K562 (cell line): ENCODE results near the gene SLC27A4. TPM values are rescaled to one million over a fixed set of nuclear protein-coding genes. Genes with fewer than 3 reads are reported as not detected.

ENCODE experiments used
- CBX8 ChIP-seq: fragments of 200-600 bp; sonication (generic); IDR thresholded peaks from 2 replicates; pipeline ENCODE4 v1.6.1; 2012; ENCODE audit warnings: borderline replicate concordance, mixed run types, low read depth, mild to moderate bottlenecking, moderate library complexity, mixed read lengths, low read length, control low read depth, inconsistent platforms; ENCODE audit not compliant: poor library complexity, severe bottlenecking; ENCODE audit errors: extremely low read depth
- CREB1 ChIP-seq, 2 experiments: sonication (generic) in 1 of 2; formaldehyde crosslinking in 1 of 2; IDR thresholded peaks; 2 replicates each; pipeline versions ENCODE4 v1.6.1 to v1.8.0; 2012 to 2022; ENCODE audit warnings: inconsistent platforms in 1 of 2, mild to moderate bottlenecking in 1 of 2, missing genetic modification reagents in 1 of 2, moderate library complexity in 1 of 2
- ELF1 ChIP-seq: fragments of 200-800 bp; sonication (Bioruptor generic); IDR thresholded peaks from 2 replicates; pipeline ENCODE4 v1.6.1; 2016; ENCODE audit warnings: missing genetic modification characterization, missing compliant biosample characterization
- HNRNPK ChIP-seq: fragments of 200-400 bp; formaldehyde crosslinking; IDR thresholded peaks from one replicate; pipeline ENCODE4 v1.6.1; 2018; ENCODE audit warnings: mild to moderate bottlenecking, low read depth, low read length; ENCODE audit not compliant: poor library complexity, severe bottlenecking
- NR4A1 ChIP-seq, 2 experiments: fragments of 250-450 bp in 1 of 2; fragments of 450-650 bp in 1 of 2; sonication (Bioruptor Pico) in 1 of 2; IDR thresholded peaks; 2 replicates each; pipeline versions ENCODE4 v1.4.0 to v1.6.1; 2016 to 2020; ENCODE audit warnings: mild to moderate bottlenecking in 2 of 2, missing compliant biosample characterization in 1 of 2, missing genetic modification characterization in 1 of 2, moderate library complexity in 1 of 2
- RFX7 ChIP-seq: fragments of 250-450 bp; sonication (Bioruptor Pico); IDR thresholded peaks from 2 replicates; pipeline ENCODE4 v1.5.1; 2021; ENCODE audit warnings: mild to moderate bottlenecking
- SMARCC2 ChIP-seq: fragments of 450-650 bp; IDR thresholded peaks from 2 replicates; pipeline ENCODE4 v1.6.1; 2017; ENCODE audit warnings: antibody characterized with exemption, moderate library complexity, mild to moderate bottlenecking, low read depth
- SRF ChIP-seq, 2 experiments: fragments of 250-450, 450-650 bp in 1 of 2; sonication (Bioruptor Pico) in 1 of 2; sonication (generic) in 1 of 2; formaldehyde crosslinking; IDR thresholded peaks; 2 replicates each; pipeline versions ENCODE4 v1.5.0 to v1.5.1; 2020 to 2022; ENCODE audit warnings: mild to moderate bottlenecking in 1 of 2, missing genetic modification reagents in 1 of 2
- SRSF3 ChIP-seq: fragments of 200-400 bp; formaldehyde crosslinking; IDR thresholded peaks from 2 replicates; pipeline ENCODE4 v1.6.1; 2016; ENCODE audit warnings: mild to moderate bottlenecking, low read length, moderate library complexity; ENCODE audit not compliant: insufficient read depth
- WHSC1 ChIP-seq: IDR thresholded peaks from one replicate; pipeline ENCODE4 v1.6.1; 2012; ENCODE audit warnings: low read length, control low read depth, inconsistent platforms
- ZNF561 ChIP-seq: fragments of 450-650 bp; formaldehyde crosslinking; conservative IDR thresholded peaks from 2 replicates; pipeline ENCODE4 v1.4.0; 2020; ENCODE audit warnings: mild to moderate bottlenecking, moderate library complexity
- ZNF77 ChIP-seq: fragments of 250-450 bp; sonication (Bioruptor Pico); IDR thresholded peaks from 2 replicates; pipeline ENCODE4 v1.5.0; 2020
- polyA plus RNA-seq, 8 experiments: library from polyadenylated mRNA; depleted of rRNA in 4 of 8; stranded (reverse) in 5 of 8; unstranded in 3 of 8; fragments of >200 nt; fragmentation: Nextera tagmentation in 2 of 8; fragmentation: Illumina TruSeq in 1 of 8; extraction: Ambion mirVana in 2 of 8; extraction: Trizol in 1 of 8; gene quantifications; 2 replicates each; pipeline versions ENCODE4 v1.2.1 to v1.2.3, GENCODE V29; 2011 to 2014; ENCODE audit warnings: inconsistent platforms in 1 of 8, missing spikeins in 1 of 8
- total RNA-seq, 7 experiments: library from RNA; depleted of rRNA in 6 of 7; stranded (reverse); fragments of >200 nt in 6 of 7; fragmentation: Illumina TruSeq in 2 of 7; extraction: Trizol in 2 of 7; gene quantifications; 2 replicates each; pipeline versions ENCODE4 v1.2.1 to v1.2.3, GENCODE V29; 2011 to 2021; ENCODE audit warnings: low replicate concordance in 1 of 7
- TF ChIP-seq, protein P1 (sequence below), 3 experiments: fragments of 200-800 bp in 1 of 3; fragments of 250-450 bp in 1 of 3; fragments of 450-650 bp in 1 of 3; sonication (Bioruptor Pico) in 1 of 3; sonication (Bioruptor generic) in 1 of 3; formaldehyde crosslinking in 1 of 3; IDR thresholded peaks; 2 replicates each; pipeline versions ENCODE4 v1.6.1 to v1.8.0; 2016 to 2022; ENCODE audit warnings: mild to moderate bottlenecking in 2 of 3, missing genetic modification characterization in 2 of 3, missing compliant biosample characterization in 1 of 3, moderate library complexity in 1 of 3
- TF ChIP-seq, protein P2 (sequence below), 3 experiments: IDR thresholded peaks in 2 of 3; conservative IDR thresholded peaks in 1 of 3; 2 replicates each; pipeline ENCODE4 v1.5.1; 2011 to 2012; ENCODE audit warnings: low read length in 3 of 3, mild to moderate bottlenecking in 3 of 3, control low read depth in 2 of 3, improper control_type of control experiment in 1 of 3, inconsistent platforms in 1 of 3, low read depth in 1 of 3, mixed read lengths in 1 of 3, moderate library complexity in 1 of 3; ENCODE audit not compliant: insufficient read depth in 2 of 3
- TF ChIP-seq, protein P3 (sequence below): fragments of 250-450 bp; sonication (Bioruptor Pico); IDR thresholded peaks from 2 replicates; pipeline ENCODE4 v1.5.0; 2020; ENCODE audit warnings: mild to moderate bottlenecking
- TF ChIP-seq, protein P4 (sequence below): sonication (generic); formaldehyde crosslinking; IDR thresholded peaks from 2 replicates; pipeline ENCODE4 v1.8.0; 2022; ENCODE audit warnings: missing genetic modification reagents, mild to moderate bottlenecking, borderline replicate concordance

SLC27A4 gene
- total and polyA plus RNA-seq, 9 of the 15 experiments (the other 6 are each of a cell fraction or from before 2014, with no cell fraction given), result 0.25 to 35.7 (median 14.0) TPM

DNA sequence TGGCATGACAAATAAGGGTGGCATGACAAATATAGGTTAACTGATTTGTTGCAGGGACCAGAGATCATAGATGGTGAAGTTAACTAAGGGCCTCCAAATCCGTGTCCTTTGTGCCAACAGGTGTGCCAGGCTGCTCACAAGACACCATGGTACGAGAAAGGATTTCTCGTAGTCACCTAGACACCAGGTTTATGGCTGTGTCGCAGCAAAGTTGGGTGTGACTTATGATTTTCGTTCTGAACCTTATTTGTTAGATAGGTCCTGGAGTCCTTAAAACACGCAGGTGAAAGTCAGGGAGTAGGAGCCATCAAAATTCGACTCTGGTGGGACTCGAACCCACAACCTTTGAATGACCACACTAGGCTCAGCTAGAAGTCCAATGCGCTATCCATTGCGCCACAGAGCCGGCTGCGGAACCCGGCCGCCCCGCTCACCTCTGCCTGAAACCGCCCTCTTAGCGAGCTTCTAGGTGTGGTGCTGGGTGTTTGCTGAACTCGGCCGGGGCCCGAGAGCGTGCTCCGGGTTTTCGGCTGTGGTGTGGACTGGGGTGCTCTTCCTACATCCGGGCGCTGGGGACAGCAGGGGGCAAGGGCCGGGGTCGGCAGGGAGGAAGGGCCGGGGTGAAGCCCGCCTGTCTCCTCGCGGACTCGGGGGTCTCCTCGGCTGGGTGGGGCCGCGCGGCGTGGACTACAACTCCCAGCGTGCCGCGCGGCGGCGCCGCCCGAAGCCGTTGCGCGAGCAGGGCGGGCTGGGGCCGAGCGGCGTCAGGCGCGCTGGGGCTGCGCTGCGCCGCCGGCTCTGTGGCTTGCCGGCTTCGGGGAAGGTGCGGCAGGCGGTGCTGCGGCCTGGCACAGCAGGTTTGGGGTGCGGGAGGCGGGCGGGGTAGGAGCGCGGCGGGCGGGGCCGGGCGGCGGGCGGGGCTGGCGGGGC, at the start of gene SLC27A4 (continued):
- TF ChIP-seq, protein P1, sequence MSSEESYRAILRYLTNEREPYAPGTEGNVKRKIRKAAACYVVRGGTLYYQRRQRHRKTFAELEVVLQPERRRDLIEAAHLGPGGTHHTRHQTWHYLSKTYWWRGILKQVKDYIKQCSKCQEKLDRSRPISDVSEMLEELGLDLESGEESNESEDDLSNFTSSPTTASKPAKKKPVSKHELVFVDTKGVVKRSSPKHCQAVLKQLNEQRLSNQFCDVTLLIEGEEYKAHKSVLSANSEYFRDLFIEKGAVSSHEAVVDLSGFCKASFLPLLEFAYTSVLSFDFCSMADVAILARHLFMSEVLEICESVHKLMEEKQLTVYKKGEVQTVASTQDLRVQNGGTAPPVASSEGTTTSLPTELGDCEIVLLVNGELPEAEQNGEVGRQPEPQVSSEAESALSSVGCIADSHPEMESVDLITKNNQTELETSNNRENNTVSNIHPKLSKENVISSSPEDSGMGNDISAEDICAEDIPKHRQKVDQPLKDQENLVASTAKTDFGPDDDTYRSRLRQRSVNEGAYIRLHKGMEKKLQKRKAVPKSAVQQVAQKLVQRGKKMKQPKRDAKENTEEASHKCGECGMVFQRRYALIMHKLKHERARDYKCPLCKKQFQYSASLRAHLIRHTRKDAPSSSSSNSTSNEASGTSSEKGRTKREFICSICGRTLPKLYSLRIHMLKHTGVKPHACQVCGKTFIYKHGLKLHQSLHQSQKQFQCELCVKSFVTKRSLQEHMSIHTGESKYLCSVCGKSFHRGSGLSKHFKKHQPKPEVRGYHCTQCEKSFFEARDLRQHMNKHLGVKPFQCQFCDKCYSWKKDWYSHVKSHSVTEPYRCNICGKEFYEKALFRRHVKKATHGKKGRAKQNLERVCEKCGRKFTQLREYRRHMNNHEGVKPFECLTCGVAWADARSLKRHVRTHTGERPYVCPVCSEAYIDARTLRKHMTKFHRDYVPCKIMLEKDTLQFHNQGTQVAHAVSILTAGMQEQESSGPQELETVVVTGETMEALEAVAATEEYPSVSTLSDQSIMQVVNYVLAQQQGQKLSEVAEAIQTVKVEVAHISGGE (CRISPR knock-in tag; IDR thresholded peaks at IDR 0.05), result 0 out of 6 replicates have a peak, but pooled peaks of 1 of the 3 experiments have one; percentile 19
- TF ChIP-seq SRF (CRISPR knock-in tag; IDR thresholded peaks at IDR 0.05), result peak; percentile 1 to 76; a peak in 2 of 4 replicates
- peak; percentile 95 for TF ChIP-seq CREB1 (IDR thresholded peaks at IDR 0.05)
- TF ChIP-seq CREB1 (CRISPR knock-in tag; IDR thresholded peaks at IDR 0.05), result no peak
- TF ChIP-seq NR4A1 (CRISPR knock-in tag; IDR thresholded peaks at IDR 0.05), result peak; percentile 53; the same call in 1 of the 2 replicates
- TF ChIP-seq NR4A1 (tag; IDR thresholded peaks at IDR 0.05), result 0 out of 2 replicates have a peak, but pooled peaks have one; percentile 57
- TF ChIP-seq RFX7 (CRISPR knock-in tag), result no peak; the same call in 1 of the 2 replicates
- TF ChIP-seq SRSF3, result no peak
- TF ChIP-seq, protein P2, sequence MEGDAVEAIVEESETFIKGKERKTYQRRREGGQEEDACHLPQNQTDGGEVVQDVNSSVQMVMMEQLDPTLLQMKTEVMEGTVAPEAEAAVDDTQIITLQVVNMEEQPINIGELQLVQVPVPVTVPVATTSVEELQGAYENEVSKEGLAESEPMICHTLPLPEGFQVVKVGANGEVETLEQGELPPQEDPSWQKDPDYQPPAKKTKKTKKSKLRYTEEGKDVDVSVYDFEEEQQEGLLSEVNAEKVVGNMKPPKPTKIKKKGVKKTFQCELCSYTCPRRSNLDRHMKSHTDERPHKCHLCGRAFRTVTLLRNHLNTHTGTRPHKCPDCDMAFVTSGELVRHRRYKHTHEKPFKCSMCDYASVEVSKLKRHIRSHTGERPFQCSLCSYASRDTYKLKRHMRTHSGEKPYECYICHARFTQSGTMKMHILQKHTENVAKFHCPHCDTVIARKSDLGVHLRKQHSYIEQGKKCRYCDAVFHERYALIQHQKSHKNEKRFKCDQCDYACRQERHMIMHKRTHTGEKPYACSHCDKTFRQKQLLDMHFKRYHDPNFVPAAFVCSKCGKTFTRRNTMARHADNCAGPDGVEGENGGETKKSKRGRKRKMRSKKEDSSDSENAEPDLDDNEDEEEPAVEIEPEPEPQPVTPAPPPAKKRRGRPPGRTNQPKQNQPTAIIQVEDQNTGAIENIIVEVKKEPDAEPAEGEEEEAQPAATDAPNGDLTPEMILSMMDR (IDR thresholded peaks at IDR 0.05 in 2 of 3, conservative IDR thresholded peaks at IDR 0.05 in 1 of 3; ENCODE audit: insufficient read depth in 2 of 3, low read depth in 1 of 3, low read length in 3 of 3), result peak in 2 of 3 experiments; percentile 3 to 10; a peak in 3 of 6 replicates
- TF ChIP-seq ELF1 (tag), result no peak
- TF ChIP-seq ZNF561 (CRISPR knock-in tag), result no peak
- no peak for TF ChIP-seq WHSC1
- no peak for TF ChIP-seq HNRNPK
- TF ChIP-seq ZNF77, result no peak; the same call in 1 of the 2 replicates
- no peak for TF ChIP-seq SMARCC2
- TF ChIP-seq, protein P3, sequence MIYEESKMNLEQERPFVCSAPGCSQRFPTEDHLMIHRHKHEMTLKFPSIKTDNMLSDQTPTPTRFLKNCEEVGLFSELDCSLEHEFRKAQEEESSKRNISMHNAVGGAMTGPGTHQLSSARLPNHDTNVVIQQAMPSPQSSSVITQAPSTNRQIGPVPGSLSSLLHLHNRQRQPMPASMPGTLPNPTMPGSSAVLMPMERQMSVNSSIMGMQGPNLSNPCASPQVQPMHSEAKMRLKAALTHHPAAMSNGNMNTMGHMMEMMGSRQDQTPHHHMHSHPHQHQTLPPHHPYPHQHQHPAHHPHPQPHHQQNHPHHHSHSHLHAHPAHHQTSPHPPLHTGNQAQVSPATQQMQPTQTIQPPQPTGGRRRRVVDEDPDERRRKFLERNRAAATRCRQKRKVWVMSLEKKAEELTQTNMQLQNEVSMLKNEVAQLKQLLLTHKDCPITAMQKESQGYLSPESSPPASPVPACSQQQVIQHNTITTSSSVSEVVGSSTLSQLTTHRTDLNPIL, result no peak
- TF ChIP-seq, protein P4, sequence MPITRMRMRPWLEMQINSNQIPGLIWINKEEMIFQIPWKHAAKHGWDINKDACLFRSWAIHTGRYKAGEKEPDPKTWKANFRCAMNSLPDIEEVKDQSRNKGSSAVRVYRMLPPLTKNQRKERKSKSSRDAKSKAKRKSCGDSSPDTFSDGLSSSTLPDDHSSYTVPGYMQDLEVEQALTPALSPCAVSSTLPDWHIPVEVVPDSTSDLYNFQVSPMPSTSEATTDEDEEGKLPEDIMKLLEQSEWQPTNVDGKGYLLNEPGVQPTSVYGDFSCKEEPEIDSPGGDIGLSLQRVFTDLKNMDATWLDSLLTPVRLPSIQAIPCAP, result no peak
- no peak for TF ChIP-seq CBX8
